ENCODE measurements around the gene BNIP5.

Gene BNIP5

DNA sequence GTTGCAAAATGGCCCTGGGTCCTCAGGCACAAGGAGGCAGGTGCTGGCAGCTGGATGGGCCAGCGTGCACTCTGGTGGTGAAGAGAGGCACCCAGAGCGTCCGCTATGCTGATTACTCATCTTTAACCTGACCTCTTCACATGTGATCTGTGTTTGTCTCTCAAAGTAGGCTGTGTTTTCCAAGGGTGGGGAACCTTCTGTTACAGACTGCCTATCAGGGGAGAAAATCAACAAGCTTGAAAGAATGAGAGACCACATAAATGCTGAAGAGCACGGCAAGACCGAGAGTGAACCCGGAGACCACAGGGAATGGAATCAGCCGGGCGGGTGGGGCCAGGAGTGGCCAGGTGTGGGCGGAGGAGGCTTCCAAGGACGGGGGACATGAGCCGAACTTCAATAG, 16.2 kb downstream of the BNIP5 start:
- DNase-seq: no peak

GRCh38 chr6:36319821-36320220, 16.9 kb downstream of the BNIP5 start:
- DNase-seq: no peak

- DNase-seq: no peak
Measured at GRCh38 chr6:36319436-36319762, 17.3 kb downstream of the BNIP5 start.

DNA sequence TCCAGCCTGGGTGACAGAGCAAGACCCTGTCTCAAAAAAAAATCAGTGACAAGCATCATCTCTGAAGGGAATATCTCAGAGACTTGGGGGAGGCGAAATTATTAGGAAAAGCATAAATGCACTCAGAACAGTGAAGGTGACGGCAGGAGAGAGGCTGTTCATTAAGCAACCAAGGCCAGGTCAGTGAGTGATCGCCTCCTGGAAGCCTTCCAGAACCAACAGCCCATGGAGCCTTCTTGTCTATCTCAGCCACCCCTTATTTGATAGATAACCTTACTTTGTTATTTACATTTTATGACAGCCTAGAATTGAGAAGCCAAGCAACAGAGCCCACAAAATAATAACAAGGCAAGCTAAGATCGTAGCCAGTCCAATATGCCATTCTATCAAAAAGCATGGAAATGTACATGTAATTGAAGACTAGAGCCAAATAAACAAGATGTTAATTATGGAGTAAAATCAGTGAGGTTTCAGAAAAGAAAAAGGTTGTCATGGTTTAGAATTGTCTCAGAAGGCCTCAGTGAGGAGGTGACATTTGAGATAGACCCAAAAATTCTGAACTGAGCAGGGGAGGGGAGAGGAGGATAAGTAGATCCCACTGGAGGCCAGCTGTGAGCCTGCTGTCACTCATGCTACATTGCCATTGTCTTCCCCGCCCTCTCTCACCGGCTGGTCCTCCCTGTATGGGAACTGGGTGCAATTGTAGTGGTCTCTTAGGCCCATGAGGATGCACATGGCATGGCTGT, 17.8 kb downstream of the BNIP5 start:
- no peak for DNase-seq

GRCh38 chr6:36317623-36318022, 19.1 kb downstream of the BNIP5 start:
- no peak for DNase-seq

DNA sequence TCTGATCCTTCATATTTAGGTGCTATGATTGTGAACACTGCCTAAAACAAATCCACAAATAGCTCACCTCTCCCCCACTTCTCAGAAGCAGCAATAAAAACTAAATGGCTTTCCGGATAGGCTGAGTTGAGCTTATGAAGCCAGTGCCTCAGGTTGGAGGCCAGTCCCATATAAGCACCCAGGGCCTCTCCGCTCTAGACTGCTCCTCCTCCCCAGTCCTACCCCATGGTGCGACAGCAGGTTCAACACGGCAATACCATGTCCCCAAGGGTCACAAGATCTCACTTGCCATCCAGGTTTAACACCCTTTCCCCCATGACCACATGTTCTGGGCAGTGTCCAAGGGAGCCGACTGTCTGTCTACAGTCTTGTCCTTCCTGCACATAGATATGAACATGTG, 20.8 kb downstream of the BNIP5 start:
- no peak for DNase-seq

DNA sequence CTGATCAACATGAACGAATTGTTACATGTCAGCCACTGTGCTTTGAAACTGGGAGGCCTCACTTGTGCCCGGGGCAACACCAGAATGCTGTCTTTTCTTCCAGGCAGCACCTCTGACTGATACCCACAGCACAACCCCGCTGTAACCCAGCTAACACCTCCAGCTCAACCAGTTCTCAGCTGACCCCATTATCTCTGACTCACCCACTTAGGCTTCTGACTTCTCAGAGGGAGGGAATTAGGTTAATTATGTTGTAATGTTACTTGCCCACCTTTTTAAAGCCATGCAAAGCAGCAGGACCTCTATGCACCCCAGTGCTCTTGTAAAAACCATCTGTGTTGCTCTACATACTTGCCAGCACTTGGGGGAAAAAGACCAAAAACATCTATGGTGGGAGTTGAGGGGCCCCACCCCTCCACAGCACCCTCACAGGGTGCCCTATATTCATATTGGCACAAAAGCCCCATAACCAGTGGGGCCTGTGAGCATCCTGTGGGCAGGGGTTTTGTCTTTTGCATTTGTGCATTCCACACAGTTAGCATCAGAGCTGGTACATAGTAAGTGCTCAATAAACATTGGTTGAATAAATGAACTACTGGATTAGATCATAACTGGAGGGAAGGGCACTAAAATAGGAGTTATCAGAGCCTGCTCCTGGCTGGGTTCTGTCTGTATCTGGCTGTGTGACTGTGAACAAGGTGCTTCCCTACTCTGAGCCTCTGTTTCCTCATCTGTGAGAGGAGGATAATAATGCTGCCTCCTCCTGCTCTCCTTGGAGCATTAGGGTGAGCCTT, 22.3 kb downstream of the BNIP5 start:
- no peak for DNase-seq

DNA sequence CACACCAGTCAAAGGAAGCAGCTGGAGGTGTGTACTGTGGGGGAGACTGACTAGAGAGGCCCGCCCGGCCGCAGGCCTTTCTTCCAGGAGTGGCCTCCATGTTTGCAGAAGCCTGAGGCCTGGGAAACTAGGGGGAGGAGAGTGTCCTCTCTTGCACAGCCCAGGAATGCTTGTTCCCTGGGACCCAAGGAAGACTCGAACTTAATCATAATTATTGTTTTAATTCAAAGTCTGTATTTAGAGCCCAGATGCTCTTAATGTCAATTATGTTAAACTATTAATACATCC, 23.1 kb downstream of the BNIP5 start:
- DNase-seq: no peak

DNA sequence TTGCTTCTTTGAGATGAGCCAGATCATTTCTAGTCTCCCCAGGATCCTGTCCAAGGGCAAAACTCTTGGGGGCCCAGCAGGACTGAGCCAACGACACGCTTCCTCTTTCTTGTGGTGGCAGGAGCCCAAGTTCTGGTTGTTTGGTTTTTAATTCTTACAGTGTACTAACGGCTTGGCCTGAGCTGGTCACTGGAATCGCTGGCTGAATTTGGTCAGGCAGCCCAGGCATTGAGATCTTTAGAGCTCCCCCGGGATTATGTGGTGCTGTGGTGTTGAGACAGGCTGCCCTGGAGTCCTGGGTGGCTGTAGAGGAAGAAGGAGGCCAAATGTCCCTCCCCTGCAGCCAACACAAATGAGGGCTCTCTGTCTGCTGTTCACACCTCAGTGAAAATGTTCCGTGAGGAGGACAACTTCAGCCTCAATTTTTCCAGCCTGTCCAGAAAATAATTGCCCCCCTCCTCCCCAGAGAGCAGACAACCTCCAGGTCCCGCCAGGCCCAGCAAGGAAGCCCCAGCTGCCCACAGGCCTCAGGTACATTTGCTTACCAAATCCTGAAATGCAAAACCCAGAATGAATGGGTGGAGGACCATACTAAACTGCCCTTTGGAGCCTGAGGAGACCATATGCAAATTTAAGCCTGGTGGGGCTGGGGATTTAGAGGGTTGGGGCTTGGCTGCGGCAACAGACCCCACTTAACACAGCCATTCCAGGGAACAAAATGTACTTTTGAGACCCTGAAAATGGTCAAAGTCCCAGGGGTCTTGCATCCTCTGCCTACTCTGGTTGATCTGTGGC, 23.6 kb downstream of the BNIP5 start:
- peak; percentile 84 to 87 for DNase-seq

DNA sequence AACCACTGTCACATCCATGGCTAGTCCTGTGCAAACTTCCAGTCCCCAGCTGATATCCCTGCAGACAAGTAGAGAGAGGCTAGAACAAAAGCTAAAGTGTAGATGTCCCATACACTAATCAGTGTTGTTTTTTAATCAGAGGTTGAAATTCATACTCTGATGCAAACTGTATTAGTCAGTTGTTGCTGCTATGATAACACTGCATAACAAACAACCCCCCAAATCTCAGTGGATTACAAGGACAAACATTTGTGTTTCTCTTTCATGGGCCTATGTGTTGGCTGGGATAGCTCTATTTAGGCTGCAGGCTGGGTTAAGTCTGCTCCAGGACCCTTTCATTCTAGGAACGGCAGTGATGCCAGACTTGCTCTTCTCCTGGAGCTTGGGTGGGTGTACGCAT, 26.8 kb downstream of the BNIP5 start:
- DNase-seq: no peak

DNA sequence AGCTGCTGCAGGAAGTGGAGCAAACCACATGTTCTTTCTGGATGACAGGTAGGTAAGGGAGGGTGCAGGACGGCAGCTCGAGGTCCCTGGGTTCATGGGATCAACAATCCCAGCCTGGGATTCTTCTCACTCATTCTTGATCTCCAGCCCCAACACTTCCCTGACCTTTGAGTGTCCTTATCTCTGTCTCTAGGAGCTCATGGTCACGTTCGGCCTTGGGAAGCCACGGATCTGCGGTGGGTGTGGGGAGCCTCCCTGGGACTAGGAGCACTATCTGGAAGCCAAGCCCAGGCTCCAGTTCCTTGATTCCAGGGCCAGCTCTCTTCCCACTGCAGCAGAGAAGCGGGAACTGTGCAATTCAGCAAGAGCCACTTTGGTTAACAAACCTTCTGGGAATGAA, 27.5 kb downstream of the BNIP5 start:
- no peak for DNase-seq

DNA sequence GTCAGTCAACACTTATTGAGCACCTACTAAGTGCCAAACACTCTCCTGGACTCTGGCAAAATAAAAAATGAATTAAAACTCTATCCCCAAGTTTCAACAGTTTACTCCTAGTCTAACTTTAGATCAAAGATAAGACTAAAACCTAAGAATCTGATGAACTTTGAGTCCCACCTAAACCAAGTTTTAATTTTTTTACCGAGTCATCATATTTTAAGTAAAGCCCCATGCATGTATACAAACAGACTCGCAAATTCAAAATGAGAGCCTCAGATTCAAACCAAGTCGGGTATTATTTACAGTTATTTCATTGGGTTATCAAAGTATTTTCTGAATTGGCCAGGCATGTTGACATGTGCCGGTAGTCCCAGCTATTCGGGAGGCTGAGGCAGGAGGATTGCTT, 28.2 kb downstream of the BNIP5 start:
- no peak for DNase-seq

GRCh38 chr6:36306375-36306774, 30.3 kb downstream of the BNIP5 start:
- DNase-seq: no peak

GRCh38 chr6:36305885-36306284, 30.8 kb downstream of the BNIP5 start:
- DNase-seq: no peak

- peak; percentile 93 to 96 for DNase-seq
Measured at GRCh38 chr6:36302227-36302976, 34.3 kb downstream of the BNIP5 start.

DNA sequence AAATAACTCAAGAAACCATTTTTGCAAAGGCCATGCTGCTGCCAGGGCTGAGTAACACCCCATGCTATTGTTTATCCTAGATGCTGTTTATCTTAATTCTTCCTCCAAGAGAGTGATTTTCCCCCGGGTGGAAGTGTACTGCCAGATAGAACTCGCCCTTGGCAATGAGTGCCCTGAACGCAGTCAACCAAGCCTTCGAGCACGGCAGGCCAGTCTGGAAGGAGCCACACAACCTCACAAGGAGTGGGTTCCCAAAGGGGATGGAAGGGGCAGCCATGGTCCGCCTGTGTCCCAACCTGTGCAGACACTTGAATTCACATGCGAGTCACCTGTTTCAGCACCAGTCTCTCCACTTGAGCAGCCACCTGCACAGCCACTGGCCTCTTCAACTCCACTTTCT, 34.9 kb downstream of the BNIP5 start:
- no peak for DNase-seq

DNA sequence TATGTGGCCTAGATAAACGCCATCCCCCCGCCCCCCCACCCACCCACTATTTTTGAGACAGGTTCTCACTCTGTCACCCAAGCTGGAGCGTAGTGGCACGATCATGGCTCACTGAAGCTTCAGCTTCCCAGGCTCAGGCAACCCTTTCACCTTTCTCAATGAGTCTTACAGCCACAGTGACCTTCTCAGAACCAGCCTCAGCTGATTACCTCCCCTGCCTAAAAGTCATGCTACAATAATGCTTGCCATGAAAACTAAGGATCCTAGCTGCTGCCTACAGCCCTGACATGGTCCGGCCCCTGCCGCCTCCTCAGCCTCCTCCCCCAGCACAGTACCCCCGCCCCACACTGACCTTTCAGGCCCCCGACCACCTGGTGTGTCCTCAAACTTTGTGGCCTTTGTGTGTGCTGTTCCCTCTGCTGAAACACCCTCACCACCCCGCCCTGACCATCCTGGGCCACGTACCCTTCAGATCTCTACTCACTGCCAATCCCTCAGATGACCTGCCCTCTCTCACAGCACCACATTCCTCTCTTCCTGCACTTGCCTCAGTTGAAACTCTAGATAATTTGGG, 35.5 kb downstream of the BNIP5 start:
- DNase-seq: no peak

- DNase-seq: no peak
Measured at GRCh38 chr6:36298027-36298426, 38.7 kb downstream of the BNIP5 start.

DNA sequence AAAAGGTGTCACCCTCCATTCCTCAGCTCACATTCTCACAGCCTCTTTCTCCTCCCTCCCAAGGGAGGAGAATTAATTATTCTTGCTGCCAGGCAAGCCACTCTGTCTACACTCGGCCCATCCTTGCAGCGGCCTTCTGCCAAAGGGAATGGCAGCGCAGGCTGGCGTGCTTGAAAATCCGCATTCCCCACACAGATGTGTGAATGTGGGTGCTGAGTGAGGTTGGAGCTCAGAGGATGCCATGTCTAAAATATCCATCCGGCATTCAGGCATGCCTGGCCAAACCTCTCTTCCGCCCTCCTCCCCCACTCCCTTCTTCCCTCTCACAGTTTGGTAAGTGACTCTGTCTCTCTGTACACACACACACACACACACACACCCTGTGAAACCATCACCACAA, 39.2 kb downstream of the BNIP5 start:
- DNase-seq: no peak

DNA sequence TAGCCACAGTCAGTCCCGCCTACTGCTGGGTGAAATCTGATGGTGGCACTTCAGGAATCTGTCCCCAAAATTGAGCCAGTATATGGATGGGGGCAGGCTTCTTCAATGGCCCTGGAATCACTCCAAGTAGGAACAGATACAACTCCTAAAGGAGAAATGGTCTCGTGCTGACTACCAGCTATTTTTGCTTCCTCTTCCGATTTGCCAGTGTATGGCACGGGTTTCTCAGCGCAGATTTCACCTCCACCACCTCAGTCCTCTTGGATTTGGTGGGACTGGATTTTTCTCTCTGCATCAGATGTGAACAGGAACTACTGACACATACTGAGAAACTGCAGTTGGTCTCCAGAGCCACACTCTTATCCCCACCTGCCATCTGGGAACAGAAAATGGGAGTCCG, 39.6 kb downstream of the BNIP5 start:
- no peak for DNase-seq

GRCh38 chr6:36296240-36296639, 40.4 kb downstream of the BNIP5 start:
- no peak for DNase-seq

DNA sequence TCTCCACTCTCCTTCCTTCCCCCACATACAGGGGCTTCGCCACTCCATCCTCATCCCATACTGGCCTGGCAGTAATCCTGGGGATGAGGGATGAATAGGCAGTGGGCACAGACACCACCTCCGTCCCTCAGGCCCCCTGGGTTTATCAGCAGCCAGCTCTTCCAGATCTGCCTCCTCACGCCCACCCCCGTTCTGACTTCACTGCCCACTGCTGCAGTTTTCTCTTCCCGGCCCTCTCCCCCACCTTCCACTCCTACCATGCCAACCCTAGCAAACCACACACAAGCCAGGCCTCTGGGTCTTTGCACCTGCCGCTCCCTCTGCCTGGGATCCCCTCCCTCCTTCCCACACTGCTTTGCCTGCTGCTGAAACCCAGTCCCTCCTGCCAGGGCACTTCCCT, 44.5 kb downstream of the BNIP5 start:
- no peak for DNase-seq
